SK-N-SH treated with all-trans-retinoic acid at 6 μM for 48 hours (cell line): ENCODE measurements around the gene PITPNC1.
A peak's percentile ranks its signal among the peaks of the same experiment; 100 is the strongest.

Source experiments
- ATAC-seq: fragments of 200-7000 bp; cut with Tn5 transposase; 3 replicates; pipeline ENCODE4 v1.9.1; 2020; ENCODE audit warnings: mild to moderate bottlenecking, moderate library complexity
- ARNTL ChIP-seq: fragments of 450-650 bp; formaldehyde crosslinking; IDR thresholded peaks from 2 replicates; pipeline ENCODE4 v1.5.0; 2020; ENCODE audit warnings: low read depth, mild to moderate bottlenecking, moderate library complexity, borderline replicate concordance
- BACH2 ChIP-seq: fragments of 250-450 bp; sonication (Bioruptor Pico); IDR thresholded peaks from 2 replicates; pipeline ENCODE4 v1.9.0; 2021; ENCODE audit warnings: mild to moderate bottlenecking, borderline replicate concordance
- CSDC2 ChIP-seq: fragments of 250-450 bp; sonication (Bioruptor Pico); IDR thresholded peaks from 2 replicates; pipeline ENCODE4 v1.5.0; 2020; ENCODE audit warnings: mild to moderate bottlenecking, moderate library complexity
- ESRRG ChIP-seq: fragments of 250-450 bp; sonication (Bioruptor Pico); IDR thresholded peaks from 2 replicates; pipeline ENCODE4 v1.6.1; 2021; ENCODE audit warnings: mild to moderate bottlenecking
- GLIS3 ChIP-seq: fragments of 250-450 bp; sonication (Bioruptor Pico); IDR thresholded peaks from 2 replicates; pipeline ENCODE4 v1.5.0; 2020; ENCODE audit warnings: mild to moderate bottlenecking, moderate library complexity
- ISL1 ChIP-seq: fragments of 250-450 bp; sonication (Bioruptor Pico); IDR thresholded peaks from 2 replicates; pipeline ENCODE4 v2.1.2; 2022; ENCODE audit warnings: mild to moderate bottlenecking, moderate library complexity
- OSR1 ChIP-seq: fragments of 250-450 bp; sonication (Bioruptor Pico); IDR thresholded peaks from 2 replicates; pipeline ENCODE4 v1.8.0; 2022; ENCODE audit warnings: moderate library complexity, mild to moderate bottlenecking, inconsistent platforms
- PPARA ChIP-seq: fragments of 250-450 bp; sonication (Bioruptor Pico); IDR thresholded peaks from 2 replicates; pipeline ENCODE4 v1.5.0; 2020; ENCODE audit warnings: mild to moderate bottlenecking, borderline replicate concordance
- RARB ChIP-seq: fragments of 250-450 bp; sonication (Bioruptor Pico); IDR thresholded peaks from 2 replicates; pipeline ENCODE4 v1.8.0; 2021; ENCODE audit warnings: mild to moderate bottlenecking, moderate library complexity
- SNAI2 ChIP-seq: fragments of 250-450 bp; sonication (Bioruptor Pico); IDR thresholded peaks from 2 replicates; pipeline ENCODE4 v1.5.0; 2020; ENCODE audit warnings: mild to moderate bottlenecking, moderate library complexity
- TCF4 ChIP-seq: fragments of 250-450 bp; sonication (Bioruptor Pico); IDR thresholded peaks from 2 replicates; pipeline ENCODE4 v1.8.0; 2021; ENCODE audit warnings: mild to moderate bottlenecking, moderate library complexity, borderline replicate concordance
- TOX ChIP-seq: fragments of 250-450 bp; sonication (Bioruptor Pico); IDR thresholded peaks from 2 replicates; pipeline ENCODE4 v1.8.0; 2021; ENCODE audit warnings: mild to moderate bottlenecking, moderate library complexity, borderline replicate concordance
- ZC3H10 ChIP-seq: fragments of 250-450 bp; sonication (Bioruptor Pico); IDR thresholded peaks from 2 replicates; pipeline ENCODE4 v1.5.1; 2021; ENCODE audit warnings: mild to moderate bottlenecking, moderate library complexity
- ZFP3 ChIP-seq: fragments of 250-450 bp; sonication (Bioruptor Pico); IDR thresholded peaks from 2 replicates; pipeline ENCODE4 v1.5.0; 2020; ENCODE audit warnings: mild to moderate bottlenecking, moderate library complexity
- ZFP30 ChIP-seq: fragments of 450-650 bp; formaldehyde crosslinking; IDR thresholded peaks from 2 replicates; pipeline ENCODE4 v1.5.0; 2022; ENCODE audit warnings: mild to moderate bottlenecking, moderate library complexity
- ZNF565 ChIP-seq: fragments of 450-650 bp; formaldehyde crosslinking; conservative IDR thresholded peaks from 2 replicates; pipeline ENCODE4 v1.5.0; 2020; ENCODE audit warnings: low read depth, mild to moderate bottlenecking, moderate library complexity
- ZNF70 ChIP-seq: fragments of 450-650 bp; formaldehyde crosslinking; IDR thresholded peaks from 2 replicates; pipeline ENCODE4 v1.5.0; 2020; ENCODE audit warnings: mild to moderate bottlenecking, moderate library complexity
- ZNF8 ChIP-seq: fragments of 450-650 bp; formaldehyde crosslinking; IDR thresholded peaks from 2 replicates; pipeline ENCODE4 v1.5.0; 2020; ENCODE audit warnings: mild to moderate bottlenecking, moderate library complexity
- TF ChIP-seq, protein P1 (sequence below): fragments of 250-450 bp; sonication (Bioruptor Pico); IDR thresholded peaks from 2 replicates; pipeline ENCODE4 v1.8.0; 2020; ENCODE audit warnings: mild to moderate bottlenecking, moderate library complexity, borderline replicate concordance
- TF ChIP-seq, protein P2 (sequence below): fragments of 250-450 bp; sonication (Bioruptor Pico); IDR thresholded peaks from 2 replicates; pipeline ENCODE4 v1.5.0; 2020; ENCODE audit warnings: mild to moderate bottlenecking, moderate library complexity
- TF ChIP-seq, protein P3 (sequence below): fragments of 250-450 bp; sonication (Bioruptor Pico); IDR thresholded peaks from 2 replicates; pipeline ENCODE4 v1.5.1; 2021; ENCODE audit warnings: mild to moderate bottlenecking, moderate library complexity

The PITPNC1 gene

DNA sequence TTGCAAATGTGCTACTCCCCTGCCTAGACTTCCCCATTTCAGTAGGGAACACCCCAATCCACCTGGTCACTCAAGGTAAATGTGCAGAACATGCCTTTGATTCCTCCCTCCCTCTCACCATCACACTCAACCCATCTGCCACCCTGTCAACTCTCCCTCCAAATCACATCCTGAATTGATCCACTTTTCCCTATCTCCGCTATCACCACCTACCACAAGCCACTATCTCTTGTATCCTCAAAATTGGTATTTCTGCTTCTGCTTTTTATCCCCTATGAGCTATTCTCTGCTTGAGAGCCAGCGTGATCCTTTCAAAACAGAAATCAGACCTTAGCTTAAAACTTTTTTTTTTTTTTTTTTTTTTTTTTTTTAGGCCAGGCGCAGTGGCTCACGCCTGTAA lies 335.3 kb downstream of the PITPNC1 start:
- TF ChIP-seq CSDC2 (CRISPR knock-in tag) (no peak), OSR1 (CRISPR knock-in tag) (no peak), TCF4 (CRISPR knock-in tag) (no peak), PPARA (CRISPR knock-in tag) (no peak), ZC3H10 (CRISPR knock-in tag) (no peak), GLIS3 (CRISPR knock-in tag) (no peak), ISL1 (CRISPR knock-in tag) (no peak), ARNTL (CRISPR knock-in tag) (no peak), ZFP30 (CRISPR knock-in tag) (no peak), ZFP3 (CRISPR knock-in tag) (no peak), ZNF70 (CRISPR knock-in tag) (no peak), RARB (CRISPR knock-in tag) (no peak), SNAI2 (CRISPR knock-in tag) (no peak), BACH2 (CRISPR knock-in tag) (no peak), ZNF8 (no peak), ESRRG (no peak)
- TF ChIP-seq, protein P1, sequence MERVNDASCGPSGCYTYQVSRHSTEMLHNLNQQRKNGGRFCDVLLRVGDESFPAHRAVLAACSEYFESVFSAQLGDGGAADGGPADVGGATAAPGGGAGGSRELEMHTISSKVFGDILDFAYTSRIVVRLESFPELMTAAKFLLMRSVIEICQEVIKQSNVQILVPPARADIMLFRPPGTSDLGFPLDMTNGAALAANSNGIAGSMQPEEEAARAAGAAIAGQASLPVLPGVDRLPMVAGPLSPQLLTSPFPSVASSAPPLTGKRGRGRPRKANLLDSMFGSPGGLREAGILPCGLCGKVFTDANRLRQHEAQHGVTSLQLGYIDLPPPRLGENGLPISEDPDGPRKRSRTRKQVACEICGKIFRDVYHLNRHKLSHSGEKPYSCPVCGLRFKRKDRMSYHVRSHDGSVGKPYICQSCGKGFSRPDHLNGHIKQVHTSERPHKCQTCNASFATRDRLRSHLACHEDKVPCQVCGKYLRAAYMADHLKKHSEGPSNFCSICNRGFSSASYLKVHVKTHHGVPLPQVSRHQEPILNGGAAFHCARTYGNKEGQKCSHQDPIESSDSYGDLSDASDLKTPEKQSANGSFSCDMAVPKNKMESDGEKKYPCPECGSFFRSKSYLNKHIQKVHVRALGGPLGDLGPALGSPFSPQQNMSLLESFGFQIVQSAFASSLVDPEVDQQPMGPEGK (CRISPR knock-in tag), result no peak
- TF ChIP-seq, protein P2, sequence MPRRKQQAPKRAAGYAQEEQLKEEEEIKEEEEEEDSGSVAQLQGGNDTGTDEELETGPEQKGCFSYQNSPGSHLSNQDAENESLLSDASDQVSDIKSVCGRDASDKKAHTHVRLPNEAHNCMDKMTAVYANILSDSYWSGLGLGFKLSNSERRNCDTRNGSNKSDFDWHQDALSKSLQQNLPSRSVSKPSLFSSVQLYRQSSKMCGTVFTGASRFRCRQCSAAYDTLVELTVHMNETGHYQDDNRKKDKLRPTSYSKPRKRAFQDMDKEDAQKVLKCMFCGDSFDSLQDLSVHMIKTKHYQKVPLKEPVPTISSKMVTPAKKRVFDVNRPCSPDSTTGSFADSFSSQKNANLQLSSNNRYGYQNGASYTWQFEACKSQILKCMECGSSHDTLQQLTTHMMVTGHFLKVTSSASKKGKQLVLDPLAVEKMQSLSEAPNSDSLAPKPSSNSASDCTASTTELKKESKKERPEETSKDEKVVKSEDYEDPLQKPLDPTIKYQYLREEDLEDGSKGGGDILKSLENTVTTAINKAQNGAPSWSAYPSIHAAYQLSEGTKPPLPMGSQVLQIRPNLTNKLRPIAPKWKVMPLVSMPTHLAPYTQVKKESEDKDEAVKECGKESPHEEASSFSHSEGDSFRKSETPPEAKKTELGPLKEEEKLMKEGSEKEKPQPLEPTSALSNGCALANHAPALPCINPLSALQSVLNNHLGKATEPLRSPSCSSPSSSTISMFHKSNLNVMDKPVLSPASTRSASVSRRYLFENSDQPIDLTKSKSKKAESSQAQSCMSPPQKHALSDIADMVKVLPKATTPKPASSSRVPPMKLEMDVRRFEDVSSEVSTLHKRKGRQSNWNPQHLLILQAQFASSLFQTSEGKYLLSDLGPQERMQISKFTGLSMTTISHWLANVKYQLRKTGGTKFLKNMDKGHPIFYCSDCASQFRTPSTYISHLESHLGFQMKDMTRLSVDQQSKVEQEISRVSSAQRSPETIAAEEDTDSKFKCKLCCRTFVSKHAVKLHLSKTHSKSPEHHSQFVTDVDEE, result no peak
- TF ChIP-seq, protein P3, sequence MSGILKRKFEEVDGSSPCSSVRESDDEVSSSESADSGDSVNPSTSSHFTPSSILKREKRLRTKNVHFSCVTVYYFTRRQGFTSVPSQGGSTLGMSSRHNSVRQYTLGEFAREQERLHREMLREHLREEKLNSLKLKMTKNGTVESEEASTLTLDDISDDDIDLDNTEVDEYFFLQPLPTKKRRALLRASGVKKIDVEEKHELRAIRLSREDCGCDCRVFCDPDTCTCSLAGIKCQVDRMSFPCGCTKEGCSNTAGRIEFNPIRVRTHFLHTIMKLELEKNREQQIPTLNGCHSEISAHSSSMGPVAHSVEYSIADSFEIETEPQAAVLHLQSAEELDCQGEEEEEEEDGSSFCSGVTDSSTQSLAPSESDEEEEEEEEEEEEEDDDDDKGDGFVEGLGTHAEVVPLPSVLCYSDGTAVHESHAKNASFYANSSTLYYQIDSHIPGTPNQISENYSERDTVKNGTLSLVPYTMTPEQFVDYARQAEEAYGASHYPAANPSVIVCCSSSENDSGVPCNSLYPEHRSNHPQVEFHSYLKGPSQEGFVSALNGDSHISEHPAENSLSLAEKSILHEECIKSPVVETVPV (CRISPR knock-in tag), result no peak
- no peak for ATAC-seq

DNA sequence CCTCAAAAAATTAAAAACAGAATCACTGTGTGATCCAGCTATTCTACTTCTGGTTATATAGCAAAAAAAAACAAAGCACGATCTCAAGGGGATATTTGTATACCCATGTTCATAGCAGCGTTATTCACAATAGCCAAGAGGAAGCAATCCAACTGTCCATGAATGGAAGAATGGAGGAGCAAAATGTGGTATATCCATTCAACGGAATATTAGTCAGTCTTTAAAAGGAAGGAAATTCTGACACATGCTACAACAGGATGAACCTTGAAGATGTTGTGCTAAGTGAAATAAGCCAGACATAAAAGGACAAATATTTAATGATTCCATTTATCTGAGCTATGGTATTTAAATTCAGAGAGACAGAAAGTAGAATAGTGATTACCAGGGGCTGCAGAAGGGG lies 336.1 kb downstream of the PITPNC1 start:
- no peak for TF ChIP-seq TOX
- no peak for TF ChIP-seq BACH2 (CRISPR knock-in tag)
- no peak for TF ChIP-seq TCF4 (CRISPR knock-in tag)
- no peak for TF ChIP-seq CSDC2 (CRISPR knock-in tag)
- peak; percentile 97 for TF ChIP-seq ZNF8
- no peak for TF ChIP-seq ESRRG
- no peak for ATAC-seq

DNA sequence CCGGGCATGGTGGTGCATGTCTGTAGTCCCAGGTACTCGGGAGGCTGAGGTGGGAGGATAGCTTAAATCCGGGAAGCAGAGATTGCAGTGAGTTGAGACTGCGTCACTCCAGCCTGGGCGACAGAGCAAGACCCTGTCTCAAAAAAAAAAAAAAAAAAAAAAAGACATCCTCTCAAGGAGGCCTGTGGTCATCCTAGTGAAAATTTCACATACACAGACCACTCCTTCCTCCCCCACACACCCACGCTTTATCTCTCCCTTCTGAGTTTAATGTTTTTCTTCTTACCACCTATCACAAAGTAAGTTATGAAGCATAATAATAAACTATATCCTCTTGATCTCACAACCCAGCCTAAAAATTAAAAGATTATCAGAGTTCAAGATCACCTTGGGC lies 339.3 kb downstream of the PITPNC1 start:
- TF ChIP-seq RARB (CRISPR knock-in tag) (no peak), GLIS3 (CRISPR knock-in tag) (no peak), CSDC2 (CRISPR knock-in tag) (no peak), TCF4 (CRISPR knock-in tag) (no peak), PPARA (CRISPR knock-in tag) (no peak), ZNF565 (no peak), ISL1 (CRISPR knock-in tag) (no peak), OSR1 (CRISPR knock-in tag) (no peak)
- TF ChIP-seq, all 23 proteins: peak for 0
- ATAC-seq, result no peak

DNA sequence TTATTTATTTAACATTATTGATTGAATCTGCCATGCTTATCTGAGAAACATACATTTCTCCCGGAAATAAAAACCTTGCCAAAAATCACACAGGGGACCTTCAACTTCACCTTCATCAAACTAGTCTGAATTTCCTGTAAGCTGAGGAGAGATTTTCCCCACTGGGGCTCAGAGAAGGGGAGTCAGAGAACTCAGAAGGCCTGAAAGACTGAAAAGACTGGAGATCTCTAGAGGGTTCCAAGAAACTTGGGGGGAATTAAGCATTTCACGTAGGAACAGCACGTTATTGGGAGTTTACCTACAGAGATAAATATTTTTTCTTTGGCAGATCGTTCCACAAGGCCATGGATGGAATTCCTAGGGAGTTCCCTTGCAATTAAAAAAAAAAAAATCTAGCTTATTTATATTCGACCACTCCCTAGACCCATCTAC lies 340.1 kb downstream of the PITPNC1 start:
- ATAC-seq, result peak; percentile 7; the same call in 2 of the 3 replicates
- TF ChIP-seq, protein P3 (CRISPR knock-in tag), result 0 out of 2 replicates have a peak, but pooled peaks have one; percentile 15
- 0 out of 2 replicates have a peak, but pooled peaks have one; percentile 5 for TF ChIP-seq ISL1 (CRISPR knock-in tag)
- no peak for TF ChIP-seq ZNF70 (CRISPR knock-in tag)
- TF ChIP-seq BACH2 (CRISPR knock-in tag), result no peak
- no peak for TF ChIP-seq ZNF8
- no peak for TF ChIP-seq ZFP3 (CRISPR knock-in tag)
- TF ChIP-seq ZFP30 (CRISPR knock-in tag), result no peak
- TF ChIP-seq OSR1 (CRISPR knock-in tag), result no peak
- TF ChIP-seq RARB (CRISPR knock-in tag), result no peak
